ENCODE results near the gene DIP2C. TPM values are rescaled to one million over a fixed set of nuclear protein-coding genes. Genes with fewer than 3 reads are reported as not detected.

DIP2C gene
- total and polyA plus RNA-seq, 3 donors from 2014 or later, result 14.9 to 43.4 (median 30.1) TPM

GRCh38 chr10:409408-410040, 279.9 kb downstream of the DIP2C start:
- H3K27me3 ChIP-seq, result no peaks in the 10 kb centered on the region
- intact Hi-C loops (cut with DNase I; ENCODE audit: low total_unique reads), result no loop called here
- TF ChIP-seq, protein P1, sequence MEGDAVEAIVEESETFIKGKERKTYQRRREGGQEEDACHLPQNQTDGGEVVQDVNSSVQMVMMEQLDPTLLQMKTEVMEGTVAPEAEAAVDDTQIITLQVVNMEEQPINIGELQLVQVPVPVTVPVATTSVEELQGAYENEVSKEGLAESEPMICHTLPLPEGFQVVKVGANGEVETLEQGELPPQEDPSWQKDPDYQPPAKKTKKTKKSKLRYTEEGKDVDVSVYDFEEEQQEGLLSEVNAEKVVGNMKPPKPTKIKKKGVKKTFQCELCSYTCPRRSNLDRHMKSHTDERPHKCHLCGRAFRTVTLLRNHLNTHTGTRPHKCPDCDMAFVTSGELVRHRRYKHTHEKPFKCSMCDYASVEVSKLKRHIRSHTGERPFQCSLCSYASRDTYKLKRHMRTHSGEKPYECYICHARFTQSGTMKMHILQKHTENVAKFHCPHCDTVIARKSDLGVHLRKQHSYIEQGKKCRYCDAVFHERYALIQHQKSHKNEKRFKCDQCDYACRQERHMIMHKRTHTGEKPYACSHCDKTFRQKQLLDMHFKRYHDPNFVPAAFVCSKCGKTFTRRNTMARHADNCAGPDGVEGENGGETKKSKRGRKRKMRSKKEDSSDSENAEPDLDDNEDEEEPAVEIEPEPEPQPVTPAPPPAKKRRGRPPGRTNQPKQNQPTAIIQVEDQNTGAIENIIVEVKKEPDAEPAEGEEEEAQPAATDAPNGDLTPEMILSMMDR (IDR thresholded peaks at IDR 0.05), result no peak
- no peak for TF ChIP-seq POLR2A (IDR thresholded peaks at IDR 0.05)
- no peaks in the 10 kb centered on the region for H3K36me3 ChIP-seq (ENCODE audit: low read depth, missing control alignments)
- H3K4me1 ChIP-seq, result no peaks in the 10 kb centered on the region
- H3K27ac ChIP-seq, result no peak overlapping the region
- H3K4me3 ChIP-seq, result no peak overlapping the region
- no peaks in the 10 kb centered on the region for H3K9me3 ChIP-seq
- no peak for DNase-seq
- WGBS, 2 donors, result 88 to 95% methylated on average over 12 of the region's 12 CpGs

GRCh38 chr10:408236-408635, 281.2 kb downstream of the DIP2C start:
- intact Hi-C loops (cut with DNase I; ENCODE audit: low total_unique reads), result no loop called here
- no peaks in the 10 kb centered on the region for H3K4me1 ChIP-seq
- H3K27ac ChIP-seq, result no peak overlapping the region
- H3K4me3 ChIP-seq, result no peak overlapping the region
- H3K9me3 ChIP-seq, result no peaks in the 10 kb centered on the region
- DNase-seq, result no peak
- no peaks in the 10 kb centered on the region for H3K36me3 ChIP-seq (ENCODE audit: low read depth, missing control alignments)
- 85 to 87% methylated on average over 3 of the region's 3 CpGs for WGBS, 2 donors
- TF ChIP-seq, protein P1 (IDR thresholded peaks at IDR 0.05), result no peak
- TF ChIP-seq POLR2A (IDR thresholded peaks at IDR 0.05), result no peak
- H3K27me3 ChIP-seq, result no peaks in the 10 kb centered on the region

- H3K36me3 ChIP-seq (ENCODE audit: low read depth, missing control alignments), result no peaks in the 10 kb centered on the region
- no peaks in the 10 kb centered on the region for H3K27me3 ChIP-seq
- TF ChIP-seq, protein P1 (IDR thresholded peaks at IDR 0.05), result no peak
- no peak for TF ChIP-seq POLR2A (IDR thresholded peaks at IDR 0.05)
- H3K4me1 ChIP-seq, result no peaks in the 10 kb centered on the region
- H3K27ac ChIP-seq, result no peak overlapping the region
- 98 to 100% methylated on average over 13 of the region's 13 CpGs for WGBS, 2 donors
- H3K4me3 ChIP-seq, result no peak overlapping the region
- no peak for DNase-seq
- no peaks in the 10 kb centered on the region for H3K9me3 ChIP-seq
- intact Hi-C loops (cut with DNase I; ENCODE audit: low total_unique reads), result no loop called here
These were observed 282.5 kb downstream of the DIP2C start for GRCh38 chr10:406976-407375.

DNA sequence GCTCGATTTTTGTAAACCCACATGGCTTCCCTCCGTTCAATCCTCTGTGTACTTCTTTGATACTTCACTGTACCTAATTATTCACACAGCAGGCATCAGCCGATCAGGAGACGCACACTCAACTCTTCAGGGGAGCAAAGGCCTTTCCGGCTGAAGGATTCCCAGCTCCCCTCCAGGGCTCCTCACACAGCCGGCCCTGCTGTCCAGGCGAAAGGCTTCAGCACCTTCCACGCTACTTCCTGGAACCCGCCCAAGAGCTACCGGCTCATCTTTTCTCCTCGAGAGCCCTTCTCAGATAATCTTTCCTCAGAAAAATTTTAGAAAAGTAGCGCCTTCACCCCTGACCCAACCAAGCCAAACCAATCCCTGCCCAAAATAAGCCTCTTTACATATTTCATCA, 283.8 kb downstream of the DIP2C start:
- no peak for TF ChIP-seq POLR2A (IDR thresholded peaks at IDR 0.05)
- TF ChIP-seq, protein P1 (IDR thresholded peaks at IDR 0.05), result no peak
- Histone ChIP-seq H3K4me1 (no peaks in the 10 kb centered on the region), H3K9me3 (no peaks in the 10 kb centered on the region), H3K4me3 (no peak overlapping the region), H3K36me3 (ENCODE audit: low read depth, missing control alignments) (no peaks in the 10 kb centered on the region), H3K27me3 (no peaks in the 10 kb centered on the region), H3K27ac (no peak overlapping the region)
- WGBS, 2 donors, result 87% methylated on average over 12 of the region's 12 CpGs
- DNase-seq, result no peak
- intact Hi-C loops (cut with DNase I; ENCODE audit: low total_unique reads), result no loop called here

GRCh38 chr10:404991-405390, 284.5 kb downstream of the DIP2C start:
- no peak overlapping the region for H3K27ac ChIP-seq
- H3K36me3 ChIP-seq (ENCODE audit: low read depth, missing control alignments), result no peaks in the 10 kb centered on the region
- DNase-seq, result no peak
- H3K9me3 ChIP-seq, result no peaks in the 10 kb centered on the region
- intact Hi-C loops (cut with DNase I; ENCODE audit: low total_unique reads), result no loop called here
- no peak overlapping the region for H3K4me3 ChIP-seq
- 94 to 95% methylated on average over 9 of the region's 9 CpGs for WGBS, 2 donors
- no peaks in the 10 kb centered on the region for H3K27me3 ChIP-seq
- H3K4me1 ChIP-seq, result no peaks in the 10 kb centered on the region
- TF ChIP-seq, protein P1 (IDR thresholded peaks at IDR 0.05), result no peak
- no peak for TF ChIP-seq POLR2A (IDR thresholded peaks at IDR 0.05)

Measured in testis (tissue), 3 donors.